Stimulated activated naive B cell treated with anti-CD40 and anti-IgM and Interleukin-4, amounts not matched to agents 10 μg/mL and 1 μg/mL and 100 μg/mL, for 72 hours (primary cell): ENCODE measurements around the gene CACNG4.

Experiments
- ATAC-seq, 2 donors: fragments of 150-1000 bp; cut with Tn5 transposase; replicated peaks; 2 replicates each; pipeline ENCODE4 v1.10.0; 2021; ENCODE audit warnings: moderate library complexity in 1 of 2
- DNase-seq: peaks from one replicate; pipeline ENCODE4 v3.0.0; 2021
- H3K27ac Mint-ChIP-seq: one replicate; pipeline ENCODE4 v1.8.0; 2022; ENCODE audit warnings: mild to moderate bottlenecking, mixed read lengths
- H3K27me3 Mint-ChIP-seq, 2 donors: one replicate each; pipeline ENCODE4 v1.8.0; 2022; ENCODE audit warnings: mixed read lengths in 2 of 2
- H3K36me3 Mint-ChIP-seq, 2 donors: one replicate each; pipeline ENCODE4 v1.8.0; 2022; ENCODE audit warnings: mixed read lengths in 2 of 2, mild to moderate bottlenecking in 1 of 2
- H3K4me1 Mint-ChIP-seq, 2 donors: one replicate each; pipeline ENCODE4 v1.8.0; 2022; ENCODE audit warnings: mixed read lengths in 2 of 2, mild to moderate bottlenecking in 1 of 2
- H3K4me3 Mint-ChIP-seq, 2 donors: one replicate each; pipeline ENCODE4 v1.8.0; 2022; ENCODE audit warnings: mild to moderate bottlenecking in 2 of 2, mixed read lengths in 2 of 2, moderate library complexity in 1 of 2
- H3K9me3 Mint-ChIP-seq, 2 donors: one replicate each; pipeline ENCODE4 v1.8.0; 2022; ENCODE audit warnings: mixed read lengths in 2 of 2, mild to moderate bottlenecking in 1 of 2

Gene CACNG4

GRCh38 chr17:66950325-66950724 lies 14.2 kb upstream of the CACNG4 start:
- ATAC-seq (no peak), DNase-seq (no peak)
- no peak overlapping the region for H3K27ac Mint-ChIP-seq
- H3K36me3 Mint-ChIP-seq: no peaks in the 10 kb centered on the region
- H3K4me3 Mint-ChIP-seq: no peak overlapping the region
- no peaks in the 10 kb centered on the region for H3K9me3 Mint-ChIP-seq
- peaks cover 0 to 6% of the 10 kb centered on the region in 2 donors for H3K4me1 Mint-ChIP-seq
- H3K27me3 Mint-ChIP-seq: peaks cover 25 to 33% of the 10 kb centered on the region in 2 donors

- ATAC-seq (no peak), DNase-seq (no peak)
- H3K27me3 Mint-ChIP-seq: peaks cover 21 to 28% of the 10 kb centered on the region in 2 donors
- peaks cover 0 to under 1% of the 10 kb centered on the region in 2 donors for H3K4me1 Mint-ChIP-seq
- H3K36me3 Mint-ChIP-seq: no peaks in the 10 kb centered on the region
- no peaks in the 10 kb centered on the region for H3K9me3 Mint-ChIP-seq
- no peak overlapping the region for H3K27ac Mint-ChIP-seq
- no peak overlapping the region for H3K4me3 Mint-ChIP-seq
Measured at GRCh38 chr17:66950886-66951604, 13.5 kb upstream of the CACNG4 start.

- DNase-seq: no peak
- no peak for ATAC-seq
- H3K27me3 Mint-ChIP-seq: peaks cover 16 to 22% of the 10 kb centered on the region in 2 donors
- no peak overlapping the region for H3K27ac Mint-ChIP-seq
- H3K4me1 Mint-ChIP-seq: no peaks in the 10 kb centered on the region
- H3K9me3 Mint-ChIP-seq: no peaks in the 10 kb centered on the region
- H3K36me3 Mint-ChIP-seq: no peaks in the 10 kb centered on the region
- H3K4me3 Mint-ChIP-seq: no peak overlapping the region
Measured at GRCh38 chr17:66951605-66951953, 12.9 kb upstream of the CACNG4 start.

- ATAC-seq (no peak), DNase-seq (no peak)
- H3K4me3 Mint-ChIP-seq: no peak overlapping the region
- peaks cover 11 to 17% of the 10 kb centered on the region in 2 donors for H3K27me3 Mint-ChIP-seq
- no peak overlapping the region for H3K27ac Mint-ChIP-seq
- H3K4me1 Mint-ChIP-seq: no peaks in the 10 kb centered on the region
- H3K36me3 Mint-ChIP-seq: no peaks in the 10 kb centered on the region
- H3K9me3 Mint-ChIP-seq: no peaks in the 10 kb centered on the region
Measured at GRCh38 chr17:66952031-66952524, 12.4 kb upstream of the CACNG4 start.

GRCh38 chr17:66952681-66953629 lies 11.6 kb upstream of the CACNG4 start:
- H3K9me3 Mint-ChIP-seq: no peaks in the 10 kb centered on the region

GRCh38 chr17:66953630-66954020 lies 10.9 kb upstream of the CACNG4 start:
- no peaks in the 10 kb centered on the region for H3K9me3 Mint-ChIP-seq
- H3K36me3 Mint-ChIP-seq: no peaks in the 10 kb centered on the region
- ATAC-seq (no peak), DNase-seq (no peak)
- no peak overlapping the region for H3K27ac Mint-ChIP-seq
- peaks cover 5 to 10% of the 10 kb centered on the region in 2 donors for H3K27me3 Mint-ChIP-seq
- H3K4me1 Mint-ChIP-seq: no peaks in the 10 kb centered on the region
- no peak overlapping the region for H3K4me3 Mint-ChIP-seq

More at GRCh38 chr17:66952681-66953629, 11.6 kb upstream of the CACNG4 start:
- H3K4me3 Mint-ChIP-seq: no peak overlapping the region
- H3K36me3 Mint-ChIP-seq: no peaks in the 10 kb centered on the region
- no peak overlapping the region for H3K27ac Mint-ChIP-seq
- peaks cover 11 to 16% of the 10 kb centered on the region in 2 donors for H3K27me3 Mint-ChIP-seq
- no peak for ATAC-seq
- no peaks in the 10 kb centered on the region for H3K4me1 Mint-ChIP-seq
- no peak for DNase-seq

- H3K4me3 Mint-ChIP-seq: no peak overlapping the region
- no peaks in the 10 kb centered on the region for H3K9me3 Mint-ChIP-seq
- H3K27ac Mint-ChIP-seq: no peak overlapping the region
- H3K27me3 Mint-ChIP-seq: peaks cover 1 to 11% of the 10 kb centered on the region in 2 donors
- H3K4me1 Mint-ChIP-seq: no peaks in the 10 kb centered on the region
- ATAC-seq (no peak), DNase-seq (no peak)
- H3K36me3 Mint-ChIP-seq: no peaks in the 10 kb centered on the region
Measured at GRCh38 chr17:66954632-66955031, 9.9 kb upstream of the CACNG4 start.

GRCh38 chr17:66955821-66956220 lies 8.7 kb upstream of the CACNG4 start:
- ATAC-seq (no peak), DNase-seq (no peak)
- H3K36me3 Mint-ChIP-seq: no peaks in the 10 kb centered on the region
- no peaks in the 10 kb centered on the region for H3K4me1 Mint-ChIP-seq
- no peak overlapping the region for H3K4me3 Mint-ChIP-seq
- H3K27me3 Mint-ChIP-seq: peaks cover 6 to 13% of the 10 kb centered on the region in 2 donors
- H3K27ac Mint-ChIP-seq: no peak overlapping the region
- no peaks in the 10 kb centered on the region for H3K9me3 Mint-ChIP-seq

GRCh38 chr17:66956941-66957340 lies 7.6 kb upstream of the CACNG4 start:
- Mint-ChIP-seq H3K27ac (no peak overlapping the region), H3K4me1 (no peaks in the 10 kb centered on the region), H3K36me3 (no peaks in the 10 kb centered on the region), H3K9me3 (no peaks in the 10 kb centered on the region), H3K27me3 (peaks cover 10 to 12% of the 10 kb centered on the region in 2 donors), H3K4me3 (no peak overlapping the region)
- ATAC-seq (no peak), DNase-seq (no peak)

- no peak for ATAC-seq
- Mint-ChIP-seq H3K4me1 (no peaks in the 10 kb centered on the region), H3K27me3 (peaks cover 14 to 15% of the 10 kb centered on the region in 2 donors), H3K9me3 (no peaks in the 10 kb centered on the region), H3K4me3 (no peak overlapping the region), H3K27ac (no peak overlapping the region), H3K36me3 (no peaks in the 10 kb centered on the region)
- no peak for DNase-seq
Measured at GRCh38 chr17:66957343-66957742, 7.2 kb upstream of the CACNG4 start.

- no peaks in the 10 kb centered on the region for H3K9me3 Mint-ChIP-seq
Measured at GRCh38 chr17:66957951-66958579, 6.4 kb upstream of the CACNG4 start.

GRCh38 chr17:66959641-66960375 lies 4.7 kb upstream of the CACNG4 start:
- no peak overlapping the region for H3K4me3 Mint-ChIP-seq
- H3K27me3 Mint-ChIP-seq: peaks cover 34% of the 10 kb centered on the region in 2 donors

More at GRCh38 chr17:66957951-66958579, 6.4 kb upstream of the CACNG4 start:
- DNase-seq (no peak), ATAC-seq (no peak)
- Mint-ChIP-seq H3K27ac (no peak overlapping the region), H3K4me1 (no peaks in the 10 kb centered on the region), H3K36me3 (no peaks in the 10 kb centered on the region), H3K4me3 (no peak overlapping the region), H3K27me3 (peaks cover 21 to 23% of the 10 kb centered on the region in 2 donors)

GRCh38 chr17:66960613-66961012 lies 3.9 kb upstream of the CACNG4 start:
- ATAC-seq (no peak), DNase-seq (no peak)
- Mint-ChIP-seq H3K27me3 (peaks cover 34 to 42% of the 10 kb centered on the region in 2 donors), H3K27ac (no peak overlapping the region), H3K4me1 (peaks cover 4 to 8% of the 10 kb centered on the region in 2 donors), H3K4me3 (no peak overlapping the region), H3K9me3 (no peaks in the 10 kb centered on the region), H3K36me3 (peaks cover 0 to 3% of the 10 kb centered on the region in 2 donors)

More at GRCh38 chr17:66959641-66960375, 4.7 kb upstream of the CACNG4 start:
- H3K4me1 Mint-ChIP-seq: peaks cover 4 to 8% of the 10 kb centered on the region in 2 donors
- no peak for ATAC-seq
- no peak for DNase-seq
- peaks cover 0 to 3% of the 10 kb centered on the region in 2 donors for H3K36me3 Mint-ChIP-seq
- H3K9me3 Mint-ChIP-seq: no peaks in the 10 kb centered on the region
- H3K27ac Mint-ChIP-seq: no peak overlapping the region
